A549 (cell line): ENCODE results near the gene KIF5C.

Experiments
- CTCF ChIP-seq: fragments of >200 bp; sonication (Bioruptor Twin); formaldehyde crosslinking; IDR thresholded peaks from 3 replicates; pipeline ENCODE4 v1.5.1; 2016
- KDM5A ChIP-seq: fragments of 200-600 bp; sonication (generic); IDR thresholded peaks from 2 replicates; pipeline ENCODE4 v1.6.1; 2016; ENCODE audit warnings: antibody characterized with exemption, mild to moderate bottlenecking
- SREBF2 ChIP-seq: fragments of 450-650 bp; IDR thresholded peaks from 2 replicates; pipeline ENCODE4 v1.6.1; 2014; ENCODE audit warnings: mild to moderate bottlenecking, moderate library complexity

GRCh38 chr2:148913492-148913891, 38.5 kb downstream of the KIF5C start:
- TF ChIP-seq SREBF2 (no peak), KDM5A (no peak), CTCF (no peak)
